Endothelial cell of umbilical vein (primary cell): ENCODE data around the gene EPAS1. TPM values are rescaled to one million over a fixed set of nuclear protein-coding genes. Genes with fewer than 3 reads are reported as not detected.
"Not testable (repeated sequence)": the region's sequence is repeated elsewhere in the genome, so short reads cannot be mapped to it uniquely, and the experiment has no call there.

Experiments used
- BruUV-seq: library from RNA; stranded (reverse); fragments of 400-500 nt; replicated peaks from 2 replicates; lab custom pipeline; 2021; lab: Mats Ljungman, UMichigan
- CTCF ChIA-PET: fragments of 300-600, 350-600 bp; sonication (Branson Sonifier 250); formaldehyde crosslinking; loops from one replicate; lab custom pipeline; 2021; ENCODE audit warnings: antibody characterized with exemption, inconsistent platforms; lab: Charles Lee
- POLR2A ChIA-PET: fragments of 300-600, 350-600 bp; sonication (Branson Sonifier 250); formaldehyde crosslinking; loops from one replicate; lab custom pipeline; 2021; ENCODE audit warnings: antibody characterized with exemption, inconsistent platforms; lab: Charles Lee
- DNase-seq: peaks from one replicate; pipeline ENCODE4 v3.0.0-alpha.2; 2011; ENCODE audit warnings: low read depth, low spot score
- FAIRE-seq: peaks from 2 replicates; lab custom pipeline; 2011; peaks lifted over from hg19 to GRCh38; lab: Jason Lieb, UNC
- H2AFZ ChIP-seq: 2 replicates; pipeline ENCODE4 v1.6.0; 2012; ENCODE audit warnings: low read depth, low read length, control low read depth, inconsistent platforms
- H3K27ac ChIP-seq: 2 replicates; pipeline ENCODE4 v1.5.1; 2011; ENCODE audit warnings: low read depth, mild to moderate bottlenecking, control low read depth, low read length, moderate library complexity; ENCODE audit not compliant: insufficient read depth
- H3K27me3 ChIP-seq, 2 experiments: 2 replicates each; pipeline versions ENCODE4 v1.6.0 to v1.6.1; 2011; ENCODE audit warnings: low read length in 2 of 2, mixed read lengths in 1 of 2; ENCODE audit not compliant: control insufficient read depth in 2 of 2, insufficient read depth in 2 of 2
- H3K36me3 ChIP-seq, 2 experiments: 2 replicates in 1 of 2; 3 replicates in 1 of 2; pipeline ENCODE4 v1.5.1; 2011; ENCODE audit warnings: low read length in 2 of 2, mild to moderate bottlenecking in 1 of 2, moderate library complexity in 1 of 2; ENCODE audit not compliant: control insufficient read depth in 2 of 2, insufficient read depth in 2 of 2; ENCODE audit errors: extremely low read depth in 1 of 2
- H3K4me1 ChIP-seq: 3 replicates; pipeline ENCODE4 v1.5.1; 2011; ENCODE audit warnings: mild to moderate bottlenecking, low read length; ENCODE audit not compliant: control insufficient read depth, insufficient read depth; ENCODE audit errors: extremely low read depth
- H3K4me2 ChIP-seq: 2 replicates; pipeline ENCODE4 v1.6.1; 2011; ENCODE audit warnings: low read length, control low read depth, mixed read lengths; ENCODE audit not compliant: insufficient read depth
- H3K4me3 ChIP-seq, 3 experiments: fragments of 200-600 bp in 1 of 3; sonication (generic), shearing (Covaris generic) in 1 of 3; replicated peaks in 1 of 3; 2 replicates each; pipeline ENCODE4 v1.5.1; 2011 to 2016; ENCODE audit warnings: control low read depth in 3 of 3, low read length in 3 of 3, mild to moderate bottlenecking in 2 of 3, inconsistent platforms in 1 of 3, low read depth in 1 of 3, moderate library complexity in 1 of 3; ENCODE audit not compliant: insufficient read depth in 1 of 3
- H3K79me2 ChIP-seq: 2 replicates; pipeline ENCODE4 v1.6.0; 2012; ENCODE audit warnings: low read length, inconsistent platforms; ENCODE audit not compliant: control insufficient read depth, insufficient read depth
- H3K9ac ChIP-seq: replicated peaks from 2 replicates; pipeline ENCODE3; 2011; ENCODE audit warnings: low read length, control low read depth; ENCODE audit not compliant: insufficient read depth; ENCODE audit errors: extremely low read depth
- H3K9me1 ChIP-seq: replicated peaks from 3 replicates; pipeline ENCODE4 v1.6.0; 2011; ENCODE audit warnings: mild to moderate bottlenecking, low read length; ENCODE audit not compliant: control insufficient read depth, insufficient read depth; ENCODE audit errors: extremely low read depth
- H3K9me3 ChIP-seq: replicated peaks from 2 replicates; pipeline ENCODE4 v1.5.1; 2012; ENCODE audit warnings: low read length, inconsistent platforms; ENCODE audit not compliant: control insufficient read depth, insufficient read depth
- H4K20me1 ChIP-seq: replicated peaks from 2 replicates; pipeline ENCODE3; 2011; ENCODE audit warnings: mild to moderate bottlenecking, low read length; ENCODE audit not compliant: control insufficient read depth, insufficient read depth; ENCODE audit errors: extremely low read depth
- CTCF ChIP-seq, 2 donors: IDR thresholded peaks; 1 replicate in 1 of 2; 2 replicates in 1 of 2; pipeline ENCODE4 v1.5.1; 2011; ENCODE audit warnings: low read length in 2 of 2, mild to moderate bottlenecking in 2 of 2, moderate library complexity in 2 of 2, control low read depth in 1 of 2, inconsistent platforms in 1 of 2, low read depth in 1 of 2; ENCODE audit not compliant: insufficient read depth in 1 of 2; ENCODE audit errors: extremely low read depth in 1 of 2
- EZH2 ChIP-seq: IDR thresholded peaks from 2 replicates; pipeline ENCODE4 v1.6.1; 2012; ENCODE audit warnings: borderline replicate concordance, low read depth, mild to moderate bottlenecking, moderate library complexity, low read length, inconsistent platforms; ENCODE audit not compliant: severe bottlenecking
- FOS ChIP-seq: IDR thresholded peaks from 2 replicates; pipeline ENCODE4 v1.6.1; 2011; ENCODE audit warnings: mild to moderate bottlenecking, low read length, moderate library complexity, borderline replicate concordance; ENCODE audit not compliant: insufficient read depth
- GATA2 ChIP-seq: IDR thresholded peaks from 2 replicates; pipeline ENCODE4 v1.7.0; 2011; ENCODE audit warnings: low read depth, mild to moderate bottlenecking, moderate library complexity, mixed read lengths, low read length; ENCODE audit not compliant: insufficient read length, insufficient read depth
- JUN ChIP-seq: IDR thresholded peaks from 2 replicates; pipeline ENCODE4 v1.6.1; 2011; ENCODE audit warnings: borderline replicate concordance, low read depth; ENCODE audit not compliant: insufficient read length, insufficient read depth
- MYC ChIP-seq: IDR thresholded peaks from one replicate; pipeline ENCODE4 v1.6.1; 2011; ENCODE audit warnings: mild to moderate bottlenecking, low read depth, low read length
- POLR2A ChIP-seq: IDR thresholded peaks from 2 replicates; pipeline ENCODE4 v1.6.1; 2012; ENCODE audit warnings: low read depth, mild to moderate bottlenecking, control low read depth, low read length
- POLR2AphosphoS5 ChIP-seq: IDR thresholded peaks from 2 replicates; pipeline ENCODE4 v1.6.1; 2012; ENCODE audit warnings: low read depth, mild to moderate bottlenecking, control low read depth, low read length, moderate library complexity; ENCODE audit not compliant: insufficient read depth
- dilution Hi-C: fragments of 300-500 bp; cut with MboI; formaldehyde crosslinking; loops from one replicate; pipeline ENCODE4 v1.15.0; 2019; ENCODE audit warnings: low sequenced_read_pairs; ENCODE audit not compliant: extremely low pct_ligation_motif_present
- intact Hi-C: fragments of 100-400 bp; cut with micrococcal nuclease; formaldehyde crosslinking; loops from one replicate; pipeline ENCODE4 v1.10.0; 2022
- polyA plus RNA-seq, 4 experiments: library from polyadenylated mRNA; depleted of rRNA in 3 of 4; stranded (reverse) in 3 of 4; unstranded in 1 of 4; fragments of >200 nt; gene quantifications; 2 replicates each; pipeline versions ENCODE4 v1.2.1 to v1.2.3, GENCODE V29; 2011 to 2012; ENCODE audit warnings: missing spikeins in 1 of 4
- total RNA-seq: library from RNA; stranded (reverse); gene quantifications from 2 replicates; pipeline ENCODE4 v1.2.3, GENCODE V29; 2021
- TF ChIP-seq, protein P1 (sequence below): IDR thresholded peaks from 2 replicates; pipeline ENCODE4 v1.6.1; 2011; ENCODE audit not compliant: insufficient read depth, insufficient read length

Gene EPAS1
- total and polyA plus RNA-seq, 2 donors (not counting 3 experiments of a cell fraction or from before 2014, with no cell fraction given) = 229 to 374 TPM

GRCh38 chr2:46394649-46395510 lies 97.7 kb downstream of the EPAS1 start:
- no peaks in the 10 kb centered on the region for H3K9me1 ChIP-seq
- no peak overlapping the region for H3K9ac ChIP-seq
- H3K27ac ChIP-seq = no peak overlapping the region
- DNase-seq (no peak), FAIRE-seq (no peak)
- H3K79me2 ChIP-seq = no peaks in the 10 kb centered on the region
- H4K20me1 ChIP-seq = no peaks in the 10 kb centered on the region
- no peaks in the 10 kb centered on the region for H3K36me3 ChIP-seq
- no peak overlapping the region for H3K4me2 ChIP-seq
- TF ChIP-seq, protein P1, sequence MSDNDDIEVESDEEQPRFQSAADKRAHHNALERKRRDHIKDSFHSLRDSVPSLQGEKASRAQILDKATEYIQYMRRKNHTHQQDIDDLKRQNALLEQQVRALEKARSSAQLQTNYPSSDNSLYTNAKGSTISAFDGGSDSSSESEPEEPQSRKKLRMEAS = no peak
- TF ChIP-seq FOS (no peak), JUN (no peak), EZH2 (no peak), GATA2 (no peak), MYC (no peak), CTCF (IDR thresholded peaks at IDR 0.05; ENCODE audit: extremely low read depth in 1 of 2, insufficient read depth in 1 of 2, low read depth in 1 of 2, low read length in 2 of 2) (no peak), POLR2AphosphoS5 (no peak), POLR2A (no peak)
- intact Hi-C loops = no loop called here
- dilution Hi-C loops = no loop called here
- CTCF ChIA-PET = interaction anchor here (1.8 kb wide), 1 partner anchor 10 kb away, joined by 6 read pairs; no protein-coding TSS in a partner anchor
- BruUV-seq = no TSS peak
- no peaks in the 10 kb centered on the region for H3K9me3 ChIP-seq
- no peak overlapping the region for H3K4me3 ChIP-seq
- no peak overlapping the region for H2AFZ ChIP-seq
- POLR2A ChIA-PET = no interaction called here
- no peaks in the 10 kb centered on the region for H3K4me1 ChIP-seq
- H3K27me3 ChIP-seq = peaks cover 0 to 3% of the 10 kb centered on the region in 2 experiments

DNA sequence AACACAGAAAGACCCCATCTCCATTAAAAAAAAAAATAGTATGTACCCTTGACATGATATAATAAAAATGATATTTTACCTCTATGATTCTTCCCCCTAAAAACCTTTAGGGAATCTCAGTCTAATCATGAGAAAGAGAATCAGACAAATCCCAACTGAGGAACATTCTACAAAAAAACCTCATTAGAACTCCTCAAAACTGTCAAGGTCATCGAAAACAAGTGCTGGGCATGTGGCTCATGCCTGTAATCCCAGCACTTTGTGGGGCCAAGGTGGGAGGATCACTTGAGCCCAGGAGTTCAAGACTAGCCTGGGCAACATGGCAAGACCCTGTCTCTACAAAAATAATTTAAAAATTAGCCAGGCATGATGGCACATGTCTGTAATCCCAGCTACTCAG lies 98.5 kb downstream of the EPAS1 start:
- H2AFZ ChIP-seq, H3K4me2 ChIP-seq, H3K9me1 ChIP-seq, H3K4me1 ChIP-seq, intact Hi-C loops, FAIRE-seq, H3K36me3 ChIP-seq, H3K9ac ChIP-seq, H3K27ac ChIP-seq, CTCF ChIA-PET, H3K27me3 ChIP-seq, H3K79me2 ChIP-seq, H4K20me1 ChIP-seq, BruUV-seq, H3K4me3 ChIP-seq, dilution Hi-C loops, H3K9me3 ChIP-seq, DNase-seq: not testable (repeated sequence)
- POLR2A ChIA-PET = interaction anchor here (0.7 kb wide), 1 partner anchor 63 kb away, joined by 4 read pairs; no protein-coding TSS in a partner anchor
